Keratinocyte (primary cell): ENCODE measurements around the gene PLA1A.

Experiments used
- CTCF ChIP-seq, 3 experiments: IDR thresholded peaks in 1 of 3; conservative IDR thresholded peaks in 1 of 3; optimal IDR thresholded peaks in 1 of 3; 2 replicates in 2 of 3; 3 replicates in 1 of 3; pipeline versions ENCODE3 to v1.5.1; 2011; ENCODE audit warnings: low read length in 3 of 3, mild to moderate bottlenecking in 3 of 3, moderate library complexity in 2 of 3, control low read depth in 1 of 3, inconsistent platforms in 1 of 3; ENCODE audit not compliant: insufficient read depth in 2 of 3; ENCODE audit errors: extremely low read depth in 1 of 3
- EZH2 ChIP-seq: IDR thresholded peaks from one replicate; pipeline ENCODE4 v1.6.1; 2012; ENCODE audit warnings: inconsistent platforms, mild to moderate bottlenecking, low read length, moderate library complexity

GRCh38 chr3:119595639-119596334, 1.9 kb upstream of the PLA1A start:
- no peak for TF ChIP-seq EZH2
- no peak for TF ChIP-seq CTCF (optimal IDR thresholded peaks at IDR 0.05 in 1 of 3, IDR thresholded peaks at IDR 0.05 in 1 of 3, conservative IDR thresholded peaks at IDR 0.05 in 1 of 3; ENCODE audit: extremely low read depth in 1 of 3, insufficient read depth in 2 of 3, low read length in 3 of 3)
